Neural progenitor cell (in vitro differentiated cells): ENCODE results near the gene MBNL2. TPM values are rescaled to one million over a fixed set of nuclear protein-coding genes. Genes with fewer than 3 reads are reported as not detected.

Experiments used
- DNase-seq: peaks from one replicate; pipeline ENCODE4 v3.0.0-alpha.2; 2016; ENCODE audit warnings: low spot score
- H2AFZ ChIP-seq: fragments of 200-600 bp; sonication (generic); replicated peaks from 2 replicates; pipeline ENCODE4 v1.6.1; 2016; ENCODE audit warnings: antibody characterized with exemption
- H3F3A ChIP-seq: fragments of 200-600 bp; sonication (generic); 2 replicates; pipeline ENCODE4 v1.6.1; 2016; ENCODE audit warnings: antibody characterized with exemption, low read depth
- H3K27ac ChIP-seq: fragments of 200-600 bp; sonication (generic); 2 replicates; pipeline ENCODE4 v1.5.1; 2016; ENCODE audit warnings: mild to moderate bottlenecking
- H3K27me3 ChIP-seq: fragments of 200-600 bp; sonication (generic); 2 replicates; pipeline ENCODE4 v1.6.1; 2016; ENCODE audit warnings: mild to moderate bottlenecking, moderate library complexity
- H3K36me3 ChIP-seq: fragments of 200-600 bp; sonication (generic); 2 replicates; pipeline ENCODE4 v1.5.1; 2016
- H3K4me1 ChIP-seq: fragments of 200-600 bp; sonication (generic); 2 replicates; pipeline ENCODE4 v1.6.1; 2016; ENCODE audit warnings: mixed run types
- H3K4me2 ChIP-seq: fragments of 200-600 bp; sonication (generic); 2 replicates; pipeline ENCODE4 v1.6.1; 2016
- H3K4me3 ChIP-seq: fragments of 200-600 bp; sonication (generic); 2 replicates; pipeline ENCODE4 v1.5.1; 2016
- H3K79me2 ChIP-seq: fragments of 200-600 bp; sonication (generic); 2 replicates; pipeline ENCODE4 v1.6.1; 2016; ENCODE audit warnings: low read depth
- H3K9ac ChIP-seq: fragments of 200-600 bp; sonication (generic); 2 replicates; pipeline ENCODE4 v1.6.1; 2016
- H3K9me3 ChIP-seq: fragments of 200-600 bp; sonication (generic); 2 replicates; pipeline ENCODE4 v1.5.1; 2016; ENCODE audit warnings: low read depth
- H4K20me1 ChIP-seq: fragments of 200-600 bp; sonication (generic); 2 replicates; pipeline ENCODE4 v1.6.1; 2016; ENCODE audit warnings: low read depth
- H3K27ac Mint-ChIP-seq: 3 replicates; pipeline ENCODE4 v1.8.0; 2021; ENCODE audit warnings: mixed read lengths
- H3K27me3 Mint-ChIP-seq: 2 replicates; pipeline ENCODE4 v1.8.0; 2022; ENCODE audit warnings: low read depth, mild to moderate bottlenecking, inconsistent platforms, moderate library complexity, mixed read lengths; ENCODE audit not compliant: insufficient read depth
- H3K36me3 Mint-ChIP-seq: 3 replicates; pipeline ENCODE4 v1.8.0; 2021; ENCODE audit warnings: mixed read lengths
- H3K4me1 Mint-ChIP-seq: 3 replicates; pipeline ENCODE4 v1.8.0; 2021; ENCODE audit warnings: mixed read lengths
- H3K4me3 Mint-ChIP-seq: 3 replicates; pipeline ENCODE4 v1.8.0; 2021; ENCODE audit warnings: mild to moderate bottlenecking, moderate library complexity, mixed read lengths
- H3K9me3 Mint-ChIP-seq: 3 replicates; pipeline ENCODE4 v1.8.0; 2020; ENCODE audit warnings: mixed read lengths
- EZH2 ChIP-seq: fragments of 200-600 bp; sonication (generic); IDR thresholded peaks from 2 replicates; pipeline ENCODE4 v1.6.1; 2017; ENCODE audit warnings: antibody characterized with exemption, mild to moderate bottlenecking, moderate library complexity
- EZH2phosphoT487 ChIP-seq: fragments of 200-600 bp; sonication (generic); IDR thresholded peaks from 2 replicates; pipeline ENCODE4 v1.6.1; 2017; ENCODE audit warnings: antibody characterized with exemption
- total RNA-seq: library from RNA; depleted of rRNA; stranded (reverse); fragments of >200 nt; gene quantifications from 2 replicates; pipeline ENCODE4 v1.2.3, GENCODE V29; 2015; ENCODE audit warnings: low replicate concordance
- TF ChIP-seq, protein P1 (sequence below): fragments of 200-600 bp; sonication (generic); IDR thresholded peaks from 2 replicates; pipeline ENCODE4 v1.5.1; 2017; ENCODE audit warnings: antibody characterized with exemption, mild to moderate bottlenecking

Gene MBNL2
- total RNA-seq, 1 donor from 2014 or later: 19.6 TPM

DNA sequence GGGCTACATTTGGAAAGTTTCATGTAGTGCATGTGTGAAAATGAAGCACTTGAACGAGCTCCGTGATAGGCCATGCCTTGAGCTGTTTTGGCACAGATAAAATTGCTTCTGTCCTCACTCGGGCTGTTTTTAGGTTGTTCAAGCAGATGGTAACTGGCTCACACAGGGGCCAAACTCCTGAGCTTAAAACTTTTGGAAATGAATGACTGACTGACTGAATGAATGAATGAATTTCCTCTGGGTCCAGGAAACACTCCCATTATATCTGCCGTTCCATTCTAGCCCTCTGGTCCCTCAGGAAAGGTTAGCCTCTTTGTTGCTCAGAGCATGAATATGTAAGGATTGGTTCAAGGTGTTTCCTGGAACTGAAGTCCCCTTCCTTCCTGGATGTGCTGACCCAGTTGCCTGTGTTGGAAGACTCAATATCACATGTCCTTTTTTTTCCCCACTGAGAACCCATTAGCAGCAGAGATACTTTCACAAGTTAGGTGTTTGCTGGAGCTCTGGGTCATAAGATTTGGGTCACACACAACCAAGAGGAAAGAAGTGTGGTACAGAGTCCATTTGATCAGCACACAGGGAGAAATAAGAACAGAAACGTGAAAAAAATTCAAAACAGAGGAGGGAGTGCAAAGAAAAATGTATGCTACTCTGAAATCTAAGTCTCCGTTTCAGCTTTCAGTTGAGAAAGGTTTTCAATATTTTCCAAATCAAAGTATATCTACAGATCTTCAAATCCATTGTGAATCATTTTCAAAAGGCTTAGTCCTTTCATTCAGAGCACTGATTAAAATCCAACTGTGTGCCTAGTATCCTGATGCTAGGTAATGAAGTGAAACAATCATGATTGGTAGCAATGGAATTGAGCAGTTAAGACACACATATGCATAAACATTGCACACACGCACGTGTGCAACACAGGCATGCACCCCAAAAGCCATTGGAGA is 18.9 kb downstream of the MBNL2 start:
- Mint-ChIP-seq H3K9me3 (no peaks in the 10 kb centered on the region), H3K27ac (no peak overlapping the region), H3K4me1 (peaks cover 11% of the 10 kb centered on the region), H3K27me3 (no peaks in the 10 kb centered on the region), H3K36me3 (peaks cover 5% of the 10 kb centered on the region), H3K4me3 (no peak overlapping the region)
- H3K9me3 ChIP-seq: no peaks in the 10 kb centered on the region
- no peaks in the 10 kb centered on the region for H3K27me3 ChIP-seq
- H4K20me1 ChIP-seq: peaks cover 2% of the 10 kb centered on the region
- no peaks in the 10 kb centered on the region for H3F3A ChIP-seq
- H3K4me3 ChIP-seq: no peak overlapping the region
- no peaks in the 10 kb centered on the region for H3K36me3 ChIP-seq
- H3K4me1 ChIP-seq: no peaks in the 10 kb centered on the region
- no peak overlapping the region for H3K27ac ChIP-seq
- no peak overlapping the region for H3K9ac ChIP-seq
- H3K4me2 ChIP-seq: no peak overlapping the region
- DNase-seq: no peak
- no peak overlapping the region for H2AFZ ChIP-seq
- TF ChIP-seq EZH2 (no peak), EZH2phosphoT487 (no peak)
- TF ChIP-seq, protein P1, sequence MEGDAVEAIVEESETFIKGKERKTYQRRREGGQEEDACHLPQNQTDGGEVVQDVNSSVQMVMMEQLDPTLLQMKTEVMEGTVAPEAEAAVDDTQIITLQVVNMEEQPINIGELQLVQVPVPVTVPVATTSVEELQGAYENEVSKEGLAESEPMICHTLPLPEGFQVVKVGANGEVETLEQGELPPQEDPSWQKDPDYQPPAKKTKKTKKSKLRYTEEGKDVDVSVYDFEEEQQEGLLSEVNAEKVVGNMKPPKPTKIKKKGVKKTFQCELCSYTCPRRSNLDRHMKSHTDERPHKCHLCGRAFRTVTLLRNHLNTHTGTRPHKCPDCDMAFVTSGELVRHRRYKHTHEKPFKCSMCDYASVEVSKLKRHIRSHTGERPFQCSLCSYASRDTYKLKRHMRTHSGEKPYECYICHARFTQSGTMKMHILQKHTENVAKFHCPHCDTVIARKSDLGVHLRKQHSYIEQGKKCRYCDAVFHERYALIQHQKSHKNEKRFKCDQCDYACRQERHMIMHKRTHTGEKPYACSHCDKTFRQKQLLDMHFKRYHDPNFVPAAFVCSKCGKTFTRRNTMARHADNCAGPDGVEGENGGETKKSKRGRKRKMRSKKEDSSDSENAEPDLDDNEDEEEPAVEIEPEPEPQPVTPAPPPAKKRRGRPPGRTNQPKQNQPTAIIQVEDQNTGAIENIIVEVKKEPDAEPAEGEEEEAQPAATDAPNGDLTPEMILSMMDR: no peak
- no peaks in the 10 kb centered on the region for H3K79me2 ChIP-seq

GRCh38 chr13:97241761-97242160 is 19.6 kb downstream of the MBNL2 start:
- H3F3A ChIP-seq: no peaks in the 10 kb centered on the region
- no peak for TF ChIP-seq EZH2phosphoT487
- no peak for TF ChIP-seq EZH2
- TF ChIP-seq, protein P1: no peak
- no peaks in the 10 kb centered on the region for H3K4me1 ChIP-seq
- no peaks in the 10 kb centered on the region for H3K36me3 ChIP-seq
- no peaks in the 10 kb centered on the region for H3K9me3 Mint-ChIP-seq
- H3K27me3 ChIP-seq: no peaks in the 10 kb centered on the region
- no peak overlapping the region for H3K4me2 ChIP-seq
- peaks cover 2% of the 10 kb centered on the region for H4K20me1 ChIP-seq
- no peaks in the 10 kb centered on the region for H3K27me3 Mint-ChIP-seq
- no peaks in the 10 kb centered on the region for H3K9me3 ChIP-seq
- peaks cover 11% of the 10 kb centered on the region for H3K4me1 Mint-ChIP-seq
- H3K79me2 ChIP-seq: no peaks in the 10 kb centered on the region
- no peak overlapping the region for H3K4me3 ChIP-seq
- H3K27ac Mint-ChIP-seq: no peak overlapping the region
- no peak overlapping the region for H2AFZ ChIP-seq
- peaks cover 5% of the 10 kb centered on the region for H3K36me3 Mint-ChIP-seq
- H3K9ac ChIP-seq: no peak overlapping the region
- no peak overlapping the region for H3K27ac ChIP-seq
- no peak for DNase-seq
- H3K4me3 Mint-ChIP-seq: no peak overlapping the region

DNA sequence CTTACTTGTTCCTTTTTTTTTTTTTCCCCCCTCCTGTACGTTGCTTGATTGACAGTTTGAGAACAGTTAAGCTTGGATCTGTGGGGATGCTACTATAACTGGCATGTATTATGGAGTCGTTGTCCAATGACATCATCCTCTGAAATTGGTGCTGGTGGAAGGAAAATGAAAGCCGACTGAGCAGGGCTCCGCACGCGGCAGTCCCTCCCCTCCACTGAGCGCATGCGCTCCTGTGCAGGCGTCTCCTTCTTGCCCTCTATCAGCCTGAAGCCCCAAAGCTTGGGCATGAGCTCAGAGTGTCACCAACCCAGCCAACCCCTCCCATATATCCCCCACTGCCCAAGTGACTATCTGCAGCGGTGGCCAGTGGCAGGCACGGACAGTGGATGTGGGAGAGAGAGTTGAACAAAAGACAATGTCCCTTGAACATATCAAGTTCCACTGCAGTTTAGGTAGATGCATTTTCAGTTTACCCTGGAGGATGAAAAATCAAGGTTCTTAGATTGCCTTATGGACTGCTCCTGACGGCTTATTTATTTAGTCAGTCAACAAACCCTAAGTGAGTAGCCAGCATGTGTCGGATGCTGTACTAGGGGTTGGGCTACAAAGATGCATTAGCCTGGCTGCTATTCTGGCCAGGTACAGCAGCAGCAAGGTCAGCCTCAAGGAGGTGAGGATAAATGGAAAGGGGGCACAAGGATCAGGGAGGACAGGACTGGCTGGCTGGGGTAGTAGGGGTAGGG is 20.8 kb downstream of the MBNL2 start:
- Histone ChIP-seq H3F3A (no peaks in the 10 kb centered on the region), H4K20me1 (peaks cover 2% of the 10 kb centered on the region), H2AFZ (no peak overlapping the region), H3K27me3 (no peaks in the 10 kb centered on the region), H3K36me3 (no peaks in the 10 kb centered on the region), H3K9me3 (no peaks in the 10 kb centered on the region), H3K79me2 (no peaks in the 10 kb centered on the region), H3K27ac (no peak overlapping the region), H3K4me1 (no peaks in the 10 kb centered on the region), H3K9ac (no peak overlapping the region), H3K4me3 (no peak overlapping the region), H3K4me2 (no peak overlapping the region)
- no peaks in the 10 kb centered on the region for H3K9me3 Mint-ChIP-seq
- H3K36me3 Mint-ChIP-seq: peaks cover 5% of the 10 kb centered on the region
- no peaks in the 10 kb centered on the region for H3K27me3 Mint-ChIP-seq
- no peak overlapping the region for H3K27ac Mint-ChIP-seq
- H3K4me1 Mint-ChIP-seq: peaks cover 11% of the 10 kb centered on the region
- no peak overlapping the region for H3K4me3 Mint-ChIP-seq
- no peak for DNase-seq
- TF ChIP-seq EZH2phosphoT487: no peak
- TF ChIP-seq, protein P1: no peak
- TF ChIP-seq EZH2: no peak
